ENCODE data around the gene BCAR3.

DNA sequence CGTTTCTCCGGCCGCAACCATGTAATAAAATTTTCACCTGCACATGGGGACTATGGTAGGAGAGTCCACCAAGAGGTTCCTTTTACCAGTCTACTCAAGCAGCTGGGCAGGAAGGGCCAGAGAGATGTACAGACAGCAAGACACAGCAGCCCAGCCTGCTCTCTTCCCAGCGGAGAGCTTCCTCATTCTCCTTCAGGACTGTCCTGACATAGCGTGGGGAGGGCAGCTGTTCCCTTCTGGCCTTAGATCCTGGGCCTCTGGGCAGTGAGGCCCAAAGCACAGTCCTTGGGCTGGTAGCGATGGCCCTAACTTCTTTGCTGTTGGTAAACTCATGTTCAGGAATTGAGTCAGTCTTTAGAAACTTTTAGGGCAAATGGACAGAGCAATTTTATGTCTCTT is 89.1 kb downstream of the BCAR3 start:
- TF ChIP-seq POLR2AphosphoS5 (IDR thresholded peaks at IDR 0.05) (no peak), POLR2A (IDR thresholded peaks at IDR 0.05; ENCODE audit: low read depth) (no peak), EP300 (IDR thresholded peaks at IDR 0.05) (no peak)
- TF ChIP-seq, protein P1, sequence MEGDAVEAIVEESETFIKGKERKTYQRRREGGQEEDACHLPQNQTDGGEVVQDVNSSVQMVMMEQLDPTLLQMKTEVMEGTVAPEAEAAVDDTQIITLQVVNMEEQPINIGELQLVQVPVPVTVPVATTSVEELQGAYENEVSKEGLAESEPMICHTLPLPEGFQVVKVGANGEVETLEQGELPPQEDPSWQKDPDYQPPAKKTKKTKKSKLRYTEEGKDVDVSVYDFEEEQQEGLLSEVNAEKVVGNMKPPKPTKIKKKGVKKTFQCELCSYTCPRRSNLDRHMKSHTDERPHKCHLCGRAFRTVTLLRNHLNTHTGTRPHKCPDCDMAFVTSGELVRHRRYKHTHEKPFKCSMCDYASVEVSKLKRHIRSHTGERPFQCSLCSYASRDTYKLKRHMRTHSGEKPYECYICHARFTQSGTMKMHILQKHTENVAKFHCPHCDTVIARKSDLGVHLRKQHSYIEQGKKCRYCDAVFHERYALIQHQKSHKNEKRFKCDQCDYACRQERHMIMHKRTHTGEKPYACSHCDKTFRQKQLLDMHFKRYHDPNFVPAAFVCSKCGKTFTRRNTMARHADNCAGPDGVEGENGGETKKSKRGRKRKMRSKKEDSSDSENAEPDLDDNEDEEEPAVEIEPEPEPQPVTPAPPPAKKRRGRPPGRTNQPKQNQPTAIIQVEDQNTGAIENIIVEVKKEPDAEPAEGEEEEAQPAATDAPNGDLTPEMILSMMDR (IDR thresholded peaks at IDR 0.05): no peak

Data from esophagus muscularis mucosa (tissue), 4 donors.